Smooth muscle cell (in vitro differentiated cells): ENCODE data around the gene FBXW7. TPM values are rescaled to one million over a fixed set of nuclear protein-coding genes. Genes with fewer than 3 reads are reported as not detected.

ENCODE experiments used
- DNase-seq: peaks from one replicate; lab custom pipeline; 2025; ENCODE audit not compliant: unreplicated experiment; lab: John Stamatoyannopoulos, UW
- H2AFZ ChIP-seq: fragments of 200-600 bp; sonication (generic); 2 replicates; pipeline ENCODE4 v1.6.0; 2016; ENCODE audit warnings: antibody characterized with exemption, low read depth, mild to moderate bottlenecking
- H3F3A ChIP-seq: fragments of 200-600 bp; sonication (generic); 2 replicates; pipeline ENCODE4 v1.6.0; 2017; ENCODE audit warnings: antibody characterized with exemption, low read depth
- H3K27ac ChIP-seq: fragments of 200-600 bp; sonication (generic); 2 replicates; pipeline ENCODE4 v1.5.1; 2016; ENCODE audit warnings: low read depth, mild to moderate bottlenecking
- H3K27me3 ChIP-seq: fragments of 200-600 bp; sonication (generic); 2 replicates; pipeline ENCODE4 v1.6.1; 2016; ENCODE audit warnings: low read depth, mild to moderate bottlenecking
- H3K36me3 ChIP-seq: fragments of 200-600 bp; sonication (generic); 2 replicates; pipeline ENCODE4 v1.5.1; 2016; ENCODE audit warnings: low read depth
- H3K4me1 ChIP-seq: fragments of 200-600 bp; sonication (generic); 2 replicates; pipeline ENCODE4 v1.5.1; 2016; ENCODE audit warnings: low read depth
- H3K4me2 ChIP-seq: fragments of 200-600 bp; sonication (generic); 2 replicates; pipeline ENCODE4 v1.6.0; 2016; ENCODE audit warnings: mild to moderate bottlenecking
- H3K4me3 ChIP-seq: fragments of 200-600 bp; sonication (generic); 2 replicates; pipeline ENCODE4 v1.5.1; 2016; ENCODE audit warnings: mild to moderate bottlenecking
- H3K79me2 ChIP-seq: fragments of 200-600 bp; sonication (generic); 2 replicates; pipeline ENCODE4 v1.6.0; 2016; ENCODE audit warnings: low read depth, mild to moderate bottlenecking
- H3K9ac ChIP-seq: fragments of 200-600 bp; sonication (generic); 2 replicates; pipeline ENCODE4 v1.6.0; 2016; ENCODE audit warnings: low read depth
- H3K9me3 ChIP-seq: fragments of 200-600 bp; sonication (generic); replicated peaks from 2 replicates; pipeline ENCODE4 v1.5.1; 2016; ENCODE audit warnings: low read depth
- H4K20me1 ChIP-seq: fragments of 200-600 bp; sonication (generic); 2 replicates; pipeline ENCODE4 v1.6.0; 2016; ENCODE audit warnings: low read depth
- CTCF ChIP-seq: fragments of 200-600 bp; sonication (generic); IDR thresholded peaks from 2 replicates; pipeline ENCODE4 v1.5.1; 2017; ENCODE audit warnings: borderline replicate concordance, mild to moderate bottlenecking, antibody characterized with exemption; ENCODE audit not compliant: insufficient read depth, poor library complexity, severe bottlenecking
- WGBS: methylation state at CpG from one replicate; pipeline ENCODE4 v1.1.7; 2016; ENCODE audit warnings: low lambda C conversion rate; 5-methylcytosine and 5-hydroxymethylcytosine counted together
- polyA plus RNA-seq: library from polyadenylated mRNA; unstranded; fragments of >200 nt; fragmentation: Nextera tagmentation; extraction: Ambion mirVana; gene quantifications from 2 replicates; pipeline ENCODE4 v1.2.1, GENCODE V29; 2016
- total RNA-seq: library from RNA; depleted of rRNA; stranded (reverse); fragments of >200 nt; gene quantifications from 2 replicates; pipeline ENCODE4 v1.2.3, GENCODE V29; 2014

The FBXW7 gene
- total and polyA plus RNA-seq, 2 experiments from 2014 or later: 16.4 to 31.6 TPM

GRCh38 chr4:152363904-152364303, 172.0 kb downstream of the FBXW7 start:
- WGBS: 91% methylated on average over 2 of the region's 2 CpGs
- no peaks in the 10 kb centered on the region for H3K27me3 ChIP-seq
- no peak overlapping the region for H2AFZ ChIP-seq
- TF ChIP-seq CTCF: no peak
- H4K20me1 ChIP-seq: peaks cover 11% of the 10 kb centered on the region
- H3K9me3 ChIP-seq: no peaks in the 10 kb centered on the region
- H3K9ac ChIP-seq: no peak overlapping the region
- no peaks in the 10 kb centered on the region for H3F3A ChIP-seq
- no peak for DNase-seq
- H3K36me3 ChIP-seq: no peaks in the 10 kb centered on the region
- no peak overlapping the region for H3K27ac ChIP-seq
- H3K4me3 ChIP-seq: no peak overlapping the region
- no peaks in the 10 kb centered on the region for H3K79me2 ChIP-seq
- H3K4me1 ChIP-seq: no peaks in the 10 kb centered on the region
- no peak overlapping the region for H3K4me2 ChIP-seq

GRCh38 chr4:152363086-152363485, 172.8 kb downstream of the FBXW7 start:
- no peak for TF ChIP-seq CTCF
- H3K4me2 ChIP-seq: no peak overlapping the region

GRCh38 chr4:152360045-152360410, 175.9 kb downstream of the FBXW7 start:
- TF ChIP-seq CTCF: no peak
- Histone ChIP-seq H3K4me1 (no peaks in the 10 kb centered on the region), H3K4me3 (no peak overlapping the region), H3K4me2 (no peak overlapping the region), H3F3A (no peaks in the 10 kb centered on the region), H2AFZ (no peak overlapping the region), H4K20me1 (peaks cover 6% of the 10 kb centered on the region), H3K9me3 (no peaks in the 10 kb centered on the region), H3K27me3 (no peaks in the 10 kb centered on the region), H3K79me2 (no peaks in the 10 kb centered on the region), H3K9ac (no peak overlapping the region), H3K36me3 (no peaks in the 10 kb centered on the region), H3K27ac (no peak overlapping the region)
- 100% methylated on average over 1 of the region's 1 CpG for WGBS
- DNase-seq: no peak

More at GRCh38 chr4:152363086-152363485, 172.8 kb downstream of the FBXW7 start:
- peaks cover 7% of the 10 kb centered on the region for H4K20me1 ChIP-seq
- H3K36me3 ChIP-seq: no peaks in the 10 kb centered on the region
- no peaks in the 10 kb centered on the region for H3K27me3 ChIP-seq
- no peak overlapping the region for H2AFZ ChIP-seq
- H3K4me1 ChIP-seq: no peaks in the 10 kb centered on the region
- H3K4me3 ChIP-seq: no peak overlapping the region
- H3F3A ChIP-seq: no peaks in the 10 kb centered on the region
- DNase-seq: no peak
- no peaks in the 10 kb centered on the region for H3K9me3 ChIP-seq
- H3K79me2 ChIP-seq: no peaks in the 10 kb centered on the region
- no peak overlapping the region for H3K9ac ChIP-seq
- H3K27ac ChIP-seq: no peak overlapping the region

- Histone ChIP-seq H3K4me2 (no peak overlapping the region), H3K9me3 (no peaks in the 10 kb centered on the region), H3K36me3 (no peaks in the 10 kb centered on the region), H2AFZ (no peak overlapping the region), H3K9ac (no peak overlapping the region), H3K27ac (no peak overlapping the region), H3K27me3 (no peaks in the 10 kb centered on the region), H3K79me2 (no peaks in the 10 kb centered on the region), H3F3A (no peaks in the 10 kb centered on the region), H3K4me1 (no peaks in the 10 kb centered on the region), H4K20me1 (peaks cover 6% of the 10 kb centered on the region), H3K4me3 (no peak overlapping the region)
- DNase-seq: no peak
- TF ChIP-seq CTCF: no peak
- WGBS: 95% methylated on average over 9 of the region's 9 CpGs
Observed at GRCh38 chr4:152359208-152360044, 176.5 kb downstream of the FBXW7 start.
